Transverse colon (tissue), 3 donors: ENCODE measurements around the gene NPY5R.

Source experiments
- CTCF ChIP-seq, 5 experiments: fragments of 200-600 bp in 3 of 5; fragments of 450-650 bp in 2 of 5; sonication (generic) in 3 of 5; IDR thresholded peaks; 1 replicate in 2 of 5; 2 replicates in 3 of 5; pipeline ENCODE4 v1.5.1; 2016 to 2017; ENCODE audit warnings: antibody characterized with exemption in 5 of 5, inconsistent platforms in 3 of 5, mild to moderate bottlenecking in 2 of 5, moderate library complexity in 1 of 5
- EP300 ChIP-seq: sonication (generic); formaldehyde crosslinking; IDR thresholded peaks from one replicate; pipeline ENCODE4 v1.6.1; 2017; ENCODE audit warnings: antibody characterized with exemption, low read depth

- TF ChIP-seq CTCF (IDR thresholded peaks at IDR 0.05), result no peak
- TF ChIP-seq EP300, result no peak
These were observed 51.4 kb downstream of the NPY5R start for GRCh38 chr4:163395055-163395454.
